HG03442 (cell line): ENCODE data around the gene P3R3URF.

ENCODE experiments used
- ATAC-seq: cut with Tn5 transposase; IDR thresholded peaks from one replicate; pipeline ENCODE4 v1.9.1; 2021; ENCODE audit warnings: mild to moderate bottlenecking, moderate library complexity; ENCODE audit not compliant: unreplicated experiment

The P3R3URF gene

DNA sequence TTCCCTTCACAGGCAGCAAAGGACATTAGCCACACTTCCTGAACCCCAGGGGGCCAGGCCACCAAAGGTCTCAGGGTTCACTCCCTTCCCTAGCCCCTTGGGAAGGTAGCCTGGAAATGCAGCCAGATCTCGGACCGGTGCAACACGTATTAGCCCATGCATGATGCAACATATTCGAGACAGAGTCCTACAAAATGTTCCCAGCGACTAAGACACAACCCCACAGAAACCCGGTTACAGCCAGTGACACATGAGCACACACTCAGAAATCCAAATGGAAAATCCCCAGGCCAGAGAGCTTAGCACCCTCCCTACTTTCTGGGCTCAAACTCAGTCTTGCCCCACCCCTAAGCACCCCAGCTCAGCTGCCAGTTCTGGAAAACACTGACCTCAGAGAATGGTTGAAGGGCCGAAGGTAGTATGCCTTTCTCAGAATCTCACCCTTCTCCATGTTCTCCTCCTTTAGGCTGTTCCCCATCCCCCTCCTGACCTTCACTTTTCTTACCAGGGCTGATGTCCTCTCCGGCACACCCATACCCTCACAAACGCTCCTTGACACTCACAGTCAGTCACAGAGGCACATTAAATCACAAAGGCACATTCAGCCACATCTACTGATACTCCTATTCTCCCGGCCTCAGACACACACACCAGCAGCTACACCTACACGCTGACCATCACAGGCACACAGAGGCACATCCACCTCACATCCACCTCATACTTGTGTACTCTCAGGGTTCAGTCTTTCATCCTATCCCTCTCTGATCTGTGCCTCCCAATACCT, 1.6 kb downstream of the P3R3URF start, which contains the start of gene TSPAN1:
Gene TSPAN1, plus strand, starts transcription at position 640 of the 784 bp plus-strand sequence. CDS start 6,021 bp downstream, outside the sequence.
- ATAC-seq = no peak

DNA sequence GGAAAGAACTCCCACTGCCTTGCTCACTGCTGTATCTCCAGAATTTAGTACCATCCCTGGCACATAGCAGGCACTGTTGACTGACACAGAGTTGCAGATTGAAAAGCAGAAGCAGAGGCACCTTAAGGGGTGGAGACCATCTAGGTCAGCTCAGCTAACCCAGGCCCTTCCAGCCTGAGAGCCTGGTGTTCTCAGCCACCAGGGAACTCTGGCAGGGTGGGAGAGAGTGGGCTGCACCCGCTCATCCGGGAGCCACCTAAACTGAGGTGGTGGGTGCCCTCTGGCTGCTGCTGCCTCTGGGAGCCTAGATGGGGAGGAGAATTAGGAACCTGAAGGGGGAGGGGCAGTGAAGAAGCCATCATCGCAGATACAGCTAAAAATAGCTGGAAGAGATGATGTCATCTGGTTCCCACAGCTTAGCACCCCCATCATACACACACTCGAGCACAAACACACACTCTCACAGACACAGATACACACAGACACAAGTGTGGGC, 2.9 kb downstream of the P3R3URF start:
- ATAC-seq = no peak

DNA sequence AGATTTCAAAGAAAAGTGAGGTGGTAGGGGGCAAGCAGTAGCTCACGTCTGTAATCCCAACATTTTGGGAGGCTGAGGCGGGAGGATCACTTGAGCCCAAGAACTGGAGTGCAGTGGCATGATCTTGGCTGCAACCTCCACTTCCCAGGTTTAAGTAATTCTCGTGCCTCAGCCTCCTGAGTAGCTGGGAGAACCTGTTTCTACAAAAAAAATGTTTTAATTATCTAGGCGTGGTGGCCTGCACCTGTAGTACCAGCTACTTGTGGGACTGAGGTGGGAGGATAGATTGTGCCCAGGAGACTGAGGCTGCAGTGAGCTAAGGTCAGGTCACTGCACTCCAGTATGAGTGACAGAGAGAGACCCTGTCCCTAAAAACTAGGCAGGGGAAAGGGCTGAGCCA, 4.0 kb downstream of the P3R3URF start:
- ATAC-seq = no peak

DNA sequence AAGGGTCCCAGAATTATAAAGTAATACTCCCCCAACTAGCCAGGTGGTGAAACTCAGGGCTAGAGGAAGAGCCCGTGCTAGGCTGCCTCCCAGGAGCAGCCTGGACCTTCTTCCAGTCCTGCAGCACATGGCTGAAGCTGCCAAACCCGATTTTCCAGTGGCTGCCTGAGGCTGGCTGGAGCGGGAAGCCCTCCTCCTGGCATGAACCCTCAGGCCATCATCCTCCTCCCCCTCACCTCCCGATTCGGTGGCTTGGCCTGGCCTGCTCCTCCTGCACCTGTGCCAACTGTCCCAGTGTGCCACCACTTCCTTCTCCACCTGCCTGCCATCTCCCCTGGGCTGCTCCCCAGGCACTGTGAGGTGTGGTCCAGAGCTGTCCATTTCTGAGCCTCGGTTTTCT, 4.4 kb downstream of the P3R3URF start:
- ATAC-seq = no peak

DNA sequence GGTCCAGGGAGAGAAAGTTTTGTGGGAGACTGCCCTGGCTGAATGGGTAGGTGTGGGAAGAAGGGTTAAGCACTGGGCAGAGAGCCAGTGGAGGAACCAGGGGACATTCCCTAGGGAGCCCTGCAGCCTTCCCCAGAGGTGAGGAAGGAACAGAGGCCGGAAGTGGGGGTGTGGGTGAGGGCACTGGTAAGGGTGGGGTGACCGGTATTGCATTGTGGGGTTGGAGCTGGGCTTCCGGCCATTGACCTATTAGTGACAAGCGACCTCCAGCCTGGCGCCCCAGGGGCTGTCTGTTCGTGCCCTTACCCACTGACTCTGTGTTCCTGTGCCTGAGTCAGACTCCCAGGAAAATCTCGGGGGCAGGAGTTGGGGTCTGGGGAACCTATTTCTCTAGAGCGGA, 4.9 kb downstream of the P3R3URF start:
- no peak for ATAC-seq

DNA sequence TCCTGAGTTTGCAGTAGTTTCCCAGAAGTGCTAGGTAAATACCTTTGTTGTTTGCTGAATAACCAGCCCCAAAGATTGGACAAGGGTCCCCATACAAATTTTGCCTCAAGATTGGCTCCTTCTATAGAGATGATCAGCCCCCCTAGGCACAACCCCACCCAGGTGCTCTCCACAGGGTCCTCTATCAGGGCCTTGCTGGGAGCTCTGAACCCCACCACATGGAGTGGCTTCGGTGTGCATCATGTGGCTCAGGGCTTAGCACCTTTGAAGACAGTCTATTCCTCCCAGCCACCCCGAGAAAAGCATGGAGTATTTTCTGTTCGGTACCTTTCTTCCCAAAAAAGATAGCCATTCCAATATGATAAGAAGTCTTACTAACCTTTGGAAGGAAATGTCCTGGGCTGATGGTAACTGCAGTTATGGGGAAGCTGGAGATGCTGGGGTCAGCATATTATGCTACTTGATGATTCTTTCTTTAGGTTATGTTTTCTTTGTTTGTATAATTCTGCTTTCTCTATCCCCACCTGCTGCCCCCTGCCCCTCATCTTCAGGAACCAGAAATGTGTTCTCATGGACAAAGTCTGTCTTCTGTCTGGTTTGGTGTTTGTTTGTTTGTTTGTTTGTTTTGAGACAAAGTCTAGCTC, 6.4 kb downstream of the P3R3URF start:
- no peak for ATAC-seq

DNA sequence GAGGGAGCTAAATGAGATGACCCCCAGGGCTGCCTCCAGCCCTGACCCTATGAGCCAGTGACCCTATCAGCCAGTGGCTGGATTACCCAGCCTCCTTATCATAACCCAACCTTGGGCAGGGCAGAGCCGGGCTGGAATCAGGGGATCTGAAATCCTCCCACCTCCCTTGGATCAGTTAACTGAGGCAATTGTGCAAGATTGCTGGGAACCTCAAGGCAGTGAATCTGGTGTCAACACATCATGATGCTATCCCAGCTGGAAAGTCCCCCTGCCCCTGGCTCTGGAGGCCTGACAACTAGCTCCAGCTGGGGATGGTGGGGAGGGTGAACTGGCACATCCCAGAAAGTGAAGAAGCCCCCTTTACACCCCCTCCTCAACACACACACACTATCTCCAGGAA, 7.8 kb downstream of the P3R3URF start:
- ATAC-seq = no peak

DNA sequence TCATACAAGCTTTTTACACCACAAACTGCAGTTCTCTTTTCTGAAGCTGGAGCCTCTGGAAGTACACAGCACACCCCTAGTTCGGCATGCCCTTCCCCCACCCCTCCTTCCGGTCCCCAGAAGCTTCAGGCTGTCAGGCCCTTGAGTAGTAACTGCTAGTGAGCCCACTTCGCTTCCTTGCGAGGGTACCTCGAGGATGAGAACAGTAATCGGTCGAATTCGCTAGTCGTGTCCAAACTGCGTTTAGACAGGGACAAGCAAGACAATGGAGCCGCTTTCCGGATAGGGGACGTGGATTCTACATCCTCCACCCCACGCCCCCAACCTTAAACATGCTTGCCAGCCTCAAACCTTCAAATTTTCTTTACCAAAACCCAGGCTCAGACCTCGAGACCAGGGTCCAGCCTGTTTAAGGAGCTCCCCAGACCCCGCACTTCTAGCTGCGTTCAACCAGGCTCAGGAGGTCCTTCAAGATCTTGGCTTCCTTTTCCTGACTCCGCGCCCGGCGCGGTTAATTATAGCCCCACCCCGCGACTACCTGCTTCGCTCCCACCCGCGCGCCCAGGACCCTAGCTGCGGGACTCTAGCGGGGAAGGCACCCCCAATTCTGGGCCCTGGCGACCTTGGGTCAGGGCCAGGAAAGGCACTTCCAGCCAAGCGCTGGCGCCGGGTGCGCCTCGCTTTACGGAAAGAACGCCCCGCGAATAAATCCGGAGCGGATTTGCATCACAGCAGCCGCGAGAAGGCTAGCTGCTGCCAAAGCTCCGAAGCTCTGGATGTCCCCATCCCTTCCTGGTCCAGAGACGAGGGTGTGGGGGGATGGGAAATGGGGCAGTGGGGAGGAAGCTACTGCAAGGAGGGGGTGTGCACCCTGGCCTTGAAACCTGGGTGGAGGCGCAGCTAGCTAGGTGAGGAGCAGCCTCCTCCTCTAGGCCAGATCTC, 9.5 kb downstream of the P3R3URF start:
- ATAC-seq = peak; percentile 48

DNA sequence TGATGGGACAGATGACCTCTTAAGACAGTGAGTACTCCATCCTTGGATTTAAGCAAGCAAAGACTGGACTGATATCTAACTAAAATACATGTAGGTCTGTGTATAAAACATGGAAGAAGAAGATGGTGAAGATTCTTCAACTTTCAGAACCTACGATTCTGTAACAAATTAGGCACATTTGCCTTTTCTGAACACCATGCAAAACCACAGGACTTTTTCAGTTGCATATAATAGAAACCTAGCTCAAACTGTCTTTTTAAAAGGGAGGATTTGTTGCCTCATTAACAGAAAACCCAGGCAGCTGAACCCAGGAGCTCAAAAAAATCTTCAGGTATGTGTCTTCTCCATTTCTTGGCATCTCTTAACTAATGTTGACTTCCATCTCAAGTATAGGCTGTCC, 16.1 kb downstream of the P3R3URF start:
- ATAC-seq = no peak

DNA sequence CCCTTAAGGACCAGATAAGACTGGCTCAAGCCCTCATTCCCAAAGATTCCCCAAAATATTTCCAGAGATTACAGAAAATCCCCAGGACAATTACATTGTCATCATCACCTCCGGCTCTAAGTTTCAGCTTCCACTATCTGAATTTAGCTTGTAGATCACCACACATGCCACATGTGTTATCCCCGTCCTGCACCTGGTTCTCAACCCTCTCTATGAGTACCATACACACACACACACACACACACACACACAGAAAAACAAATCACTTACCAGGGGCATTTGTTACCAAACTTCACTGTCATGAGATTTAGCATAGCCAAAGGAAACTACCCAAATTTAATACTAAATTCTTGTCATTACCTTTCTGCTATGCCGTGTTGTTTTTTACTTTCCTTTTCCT, 16.8 kb downstream of the P3R3URF start:
- ATAC-seq = no peak

DNA sequence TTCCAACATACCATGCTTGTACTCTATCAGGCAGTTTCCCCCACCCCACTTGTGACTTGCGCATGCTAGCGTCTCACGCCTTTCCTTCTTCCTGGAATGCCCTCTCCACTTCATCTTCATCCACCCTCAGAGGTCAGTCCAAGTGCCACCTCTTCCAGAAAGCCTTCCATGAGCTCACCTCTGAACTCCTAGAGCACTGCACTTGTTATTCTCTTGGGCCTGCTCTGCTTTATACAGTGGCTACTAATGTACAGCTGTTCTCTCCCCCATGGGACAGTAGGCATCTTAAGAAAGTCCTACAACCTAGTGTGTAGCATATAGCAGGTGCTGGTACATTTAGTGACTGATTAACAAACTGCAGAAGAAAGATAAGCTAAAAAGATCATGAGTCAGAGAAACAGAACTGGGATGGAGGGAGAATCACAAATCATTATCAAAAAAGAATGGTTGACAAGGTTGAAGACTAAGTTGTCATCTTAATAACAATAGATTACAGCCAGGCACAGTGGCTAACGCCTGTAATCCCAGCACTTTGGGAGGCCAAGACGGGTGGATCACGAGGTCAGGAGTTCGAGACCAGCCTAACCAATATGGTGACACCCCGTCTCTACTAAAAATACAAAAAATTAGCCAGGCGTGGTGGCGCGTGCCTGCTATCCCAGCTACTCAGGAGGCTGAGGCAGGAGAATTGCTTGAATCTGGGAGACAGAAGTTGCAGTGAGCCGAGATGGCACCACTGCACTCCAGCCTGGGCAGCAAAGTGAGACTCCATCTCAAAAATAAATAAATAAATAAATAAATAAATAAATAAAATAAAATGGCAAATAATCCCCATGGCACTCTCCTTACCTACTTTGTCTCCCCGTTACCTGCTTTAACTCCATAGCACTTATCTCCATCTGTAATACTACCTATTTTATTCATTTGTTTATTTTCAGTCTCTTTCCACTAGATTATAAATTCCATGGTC, 17.7 kb downstream of the P3R3URF start:
- ATAC-seq = no peak

DNA sequence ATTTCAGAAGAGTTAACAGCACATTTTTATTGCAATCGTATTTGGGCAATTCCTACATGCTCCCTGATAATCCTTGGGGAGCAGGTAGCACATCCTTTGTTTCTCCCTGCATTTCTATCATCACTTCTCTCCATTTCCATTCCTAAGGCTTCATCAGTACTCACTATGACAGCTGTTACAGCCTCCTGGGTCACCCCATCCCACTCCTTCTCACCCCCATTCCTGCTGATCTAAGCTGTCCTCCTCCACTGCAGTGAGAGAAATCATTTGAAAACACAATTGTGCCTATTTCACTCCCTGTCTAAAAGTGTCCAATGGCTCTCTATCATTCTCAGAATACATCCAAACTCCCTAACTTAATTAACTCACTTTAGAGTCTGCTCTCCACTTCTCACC, 18.4 kb downstream of the P3R3URF start:
- no peak for ATAC-seq

DNA sequence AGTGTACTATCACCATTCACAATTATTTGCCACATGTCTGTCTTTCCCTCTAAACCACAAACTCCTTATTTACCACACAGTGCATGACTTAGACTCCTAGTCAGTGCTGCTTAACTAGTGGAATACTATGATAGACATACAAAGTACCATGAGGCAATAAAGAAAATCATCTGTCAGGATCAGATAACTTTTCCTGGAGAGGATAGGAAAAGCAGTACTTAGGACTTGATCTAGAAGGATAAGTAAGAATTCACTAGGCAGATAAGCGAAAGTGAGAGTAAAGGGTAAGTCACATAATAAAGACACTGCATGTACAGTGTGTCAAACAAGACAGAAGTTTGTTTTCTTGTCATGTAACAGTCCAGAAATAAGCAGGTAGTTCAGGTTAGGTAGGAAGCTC, 22.6 kb downstream of the P3R3URF start:
- no peak for ATAC-seq

DNA sequence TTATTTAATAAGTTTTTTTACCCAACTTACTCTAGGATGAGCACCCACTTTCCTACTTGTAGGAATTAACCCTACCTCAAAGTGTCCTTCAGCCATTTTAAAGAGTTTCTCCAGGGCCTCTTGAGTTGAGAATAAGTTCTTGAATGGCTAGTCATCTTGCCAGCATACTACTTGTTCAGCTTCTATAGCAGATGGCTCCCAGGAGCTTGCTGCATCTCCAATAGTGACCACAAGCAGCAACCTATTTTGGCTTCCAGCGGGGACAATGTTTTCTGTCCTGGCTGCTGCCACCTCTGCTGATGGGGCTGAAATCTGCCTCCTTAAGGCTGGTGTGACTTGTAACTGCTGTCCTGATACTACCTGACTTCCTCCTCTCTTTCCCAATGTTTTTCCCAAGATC, 23.1 kb downstream of the P3R3URF start:
- ATAC-seq = no peak

DNA sequence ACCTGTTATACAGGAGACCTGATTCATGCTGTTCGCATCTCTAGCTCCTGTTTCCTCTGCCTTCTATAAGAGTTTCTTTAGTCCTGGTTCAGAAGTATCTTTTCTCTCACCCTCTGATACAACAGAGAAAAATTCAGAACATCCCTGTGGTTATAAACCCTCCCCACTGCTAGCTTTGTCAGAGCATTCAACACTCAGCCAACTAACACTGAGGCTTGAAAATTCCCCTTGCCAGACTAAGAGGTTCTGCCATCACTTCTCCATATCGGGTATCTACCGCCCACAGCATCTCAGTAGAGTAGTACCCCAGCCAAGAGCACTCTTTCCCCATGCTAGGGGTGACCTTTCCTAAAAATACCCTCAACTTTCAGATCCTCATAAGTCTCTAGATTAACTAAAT, 24.3 kb downstream of the P3R3URF start:
- no peak for ATAC-seq

DNA sequence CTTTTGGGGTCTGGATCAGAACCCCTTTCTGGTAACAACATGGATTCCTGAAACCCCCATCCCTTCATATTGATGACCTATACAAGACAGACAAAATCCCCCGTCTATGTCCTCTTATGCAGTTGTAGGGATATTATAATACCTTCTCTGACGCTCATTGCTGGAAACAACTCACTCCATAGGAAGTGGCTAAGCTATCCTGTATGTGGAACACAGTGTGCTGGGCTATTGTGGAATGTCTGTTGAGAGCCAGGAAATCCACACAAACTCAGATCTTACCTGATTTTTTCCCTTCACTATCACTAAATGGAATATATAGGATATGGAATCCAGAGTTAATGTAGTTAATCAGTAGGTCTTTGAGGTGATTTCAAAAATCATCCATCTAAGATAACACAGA, 26.2 kb downstream of the P3R3URF start:
- ATAC-seq = no peak

DNA sequence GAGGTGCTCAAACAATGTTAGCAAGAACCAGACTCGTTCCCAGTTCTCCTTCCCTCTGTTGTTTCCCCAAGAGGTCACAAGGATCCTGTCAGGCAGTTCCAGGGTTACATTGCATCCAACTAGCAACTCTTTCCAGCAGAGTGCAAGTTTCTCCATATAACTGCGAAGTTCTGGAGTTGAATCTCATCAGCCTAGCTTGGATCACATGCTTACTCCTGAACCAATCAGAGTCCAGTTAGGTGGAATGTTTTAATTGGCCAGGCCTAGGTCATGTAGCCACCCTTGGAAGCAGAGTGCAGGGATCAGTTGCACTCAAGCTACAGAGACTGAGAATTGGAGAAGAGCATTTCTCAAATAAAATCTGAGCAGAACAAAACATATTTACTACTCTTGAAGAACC, 28.0 kb downstream of the P3R3URF start:
- ATAC-seq = no peak

DNA sequence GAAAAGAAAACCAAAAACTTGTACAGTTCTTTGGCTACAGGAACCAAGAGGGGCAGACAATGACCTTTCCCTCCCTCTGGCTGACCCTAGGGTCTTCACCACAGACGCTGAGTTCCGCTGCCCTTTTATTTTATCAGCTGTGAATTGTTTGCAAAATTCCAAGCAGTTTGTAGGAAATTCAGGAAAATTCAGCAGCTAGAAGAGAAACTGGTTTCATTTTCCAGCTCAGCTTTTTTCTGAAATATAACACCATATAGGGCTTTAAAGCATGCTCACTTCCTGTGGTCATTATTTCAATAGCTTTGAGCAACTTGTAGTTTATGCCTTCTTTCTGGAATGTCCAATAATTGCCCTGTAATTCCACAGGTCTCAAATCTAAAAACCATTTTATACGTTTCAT, 38.4 kb downstream of the P3R3URF start:
- ATAC-seq = no peak

DNA sequence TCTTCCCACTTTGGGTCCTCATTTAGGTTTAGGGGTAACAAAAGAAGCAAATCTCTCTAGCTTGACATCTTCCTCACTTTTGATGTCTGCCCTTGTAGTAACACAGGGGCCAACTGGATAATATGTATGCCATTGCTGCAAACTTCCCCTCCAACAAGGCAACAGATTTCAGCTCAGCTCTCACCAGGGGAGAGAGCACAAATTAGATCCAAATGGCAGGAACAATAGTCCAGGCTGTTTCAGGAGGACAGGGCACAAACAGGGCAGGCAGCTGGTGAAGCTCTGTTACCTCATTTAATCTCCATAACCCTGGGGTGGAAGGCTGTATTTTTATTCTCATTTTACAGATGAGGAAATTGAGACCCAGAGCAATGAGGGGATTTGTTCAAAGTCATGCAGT, 39.6 kb downstream of the P3R3URF start:
- no peak for ATAC-seq

DNA sequence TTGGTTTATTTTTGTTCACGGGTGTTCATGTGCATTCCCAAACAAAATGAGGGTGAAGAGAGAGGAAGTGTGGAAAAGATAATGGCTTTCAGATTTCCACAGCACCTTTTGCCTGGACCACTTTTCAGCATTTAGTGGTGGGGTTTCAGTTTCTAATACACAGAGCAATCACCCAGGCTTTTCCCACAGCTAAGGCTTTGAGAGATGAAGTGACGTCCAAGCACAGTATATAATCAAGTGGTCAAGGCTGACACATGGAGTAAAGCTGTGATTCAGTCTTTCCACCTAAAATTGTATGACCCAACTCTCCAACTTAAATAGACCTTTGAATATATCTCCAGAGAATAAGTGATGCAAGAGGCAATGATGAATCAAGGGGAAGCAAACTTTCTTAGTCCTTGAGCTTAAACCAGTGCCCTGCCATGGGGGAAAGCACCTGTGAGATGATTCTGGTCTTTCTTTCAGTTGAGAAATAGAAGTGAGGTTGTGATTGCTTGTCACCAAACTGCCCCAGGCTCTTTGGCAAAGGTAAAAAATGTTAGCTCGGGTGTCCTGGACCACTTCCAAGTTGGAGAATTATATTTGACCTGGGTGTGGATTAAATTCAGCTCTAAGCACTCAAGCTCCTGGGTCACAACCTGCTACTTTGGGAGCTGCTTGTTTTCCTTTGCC, 41.5 kb downstream of the P3R3URF start:
- no peak for ATAC-seq
